HepG2 (cell line): ENCODE results near the gene KLC3. TPM values are rescaled to one million over a fixed set of nuclear protein-coding genes. Genes with fewer than 3 reads are reported as not detected.

Experiments
- HNF4A ChIP-seq: sonication (generic); formaldehyde crosslinking; IDR thresholded peaks from 2 replicates; pipeline ENCODE4 v1.4.0; 2020; ENCODE audit warnings: missing genetic modification reagents
- KAT7 ChIP-seq: IDR thresholded peaks from 2 replicates; pipeline ENCODE4 v1.6.1; 2018; ENCODE audit warnings: borderline replicate concordance, missing compliant biosample characterization
- MYC ChIP-seq: sonication (generic); formaldehyde crosslinking; IDR thresholded peaks from 2 replicates; pipeline ENCODE4 v1.9.0; 2021; ENCODE audit warnings: missing genetic modification reagents, borderline replicate concordance
- NCOA1 ChIP-seq: sonication (generic); formaldehyde crosslinking; IDR thresholded peaks from 2 replicates; pipeline ENCODE4 v1.9.0; 2021; ENCODE audit warnings: missing genetic modification reagents
- POLR2A ChIP-seq, 2 experiments: IDR thresholded peaks; 2 replicates each; pipeline ENCODE4 v1.6.1; 2011; ENCODE audit warnings: low read depth in 2 of 2, low read length in 2 of 2, mild to moderate bottlenecking in 1 of 2, moderate library complexity in 1 of 2; ENCODE audit not compliant: insufficient read depth in 1 of 2
- POLR2G ChIP-seq: fragments of 200-400 bp; formaldehyde crosslinking; IDR thresholded peaks from 2 replicates; pipeline ENCODE4 v1.6.1; 2018; ENCODE audit warnings: mild to moderate bottlenecking, low read depth, low read length, moderate library complexity
- PRPF4 ChIP-seq: fragments of 200-400 bp; formaldehyde crosslinking; IDR thresholded peaks from 2 replicates; pipeline ENCODE4 v1.6.1; 2016; ENCODE audit warnings: low read length, low read depth; ENCODE audit not compliant: poor library complexity, severe bottlenecking
- REL ChIP-seq: sonication (generic); formaldehyde crosslinking; conservative IDR thresholded peaks from 2 replicates; pipeline ENCODE4 v1.8.0; 2022; ENCODE audit warnings: mild to moderate bottlenecking, missing genetic modification reagents, moderate library complexity
- SIN3A ChIP-seq: IDR thresholded peaks from 2 replicates; pipeline ENCODE4 v1.6.1; 2011; ENCODE audit warnings: low read depth, mild to moderate bottlenecking, control low read depth, low read length, borderline replicate concordance
- SP140L ChIP-seq: sonication (generic); formaldehyde crosslinking; IDR thresholded peaks from 2 replicates; pipeline ENCODE4 v1.4.0; 2020; ENCODE audit warnings: missing genetic modification reagents, borderline replicate concordance
- SSRP1 ChIP-seq: IDR thresholded peaks from 2 replicates; pipeline ENCODE4 v1.6.1; 2016; ENCODE audit warnings: control low read depth
- SUZ12 ChIP-seq: fragments of 150-350 bp; IDR thresholded peaks from 2 replicates; pipeline ENCODE4 v1.6.1; 2014; ENCODE audit warnings: low read depth, low read length
- TMF1 ChIP-seq: sonication (generic); formaldehyde crosslinking; IDR thresholded peaks from 2 replicates; pipeline ENCODE4 v1.8.1; 2022; ENCODE audit warnings: low read depth, missing genetic modification reagents
- ZMYM3 ChIP-seq: sonication (generic); formaldehyde crosslinking; IDR thresholded peaks from 2 replicates; pipeline ENCODE4 v1.5.1; 2020; ENCODE audit warnings: mild to moderate bottlenecking, missing genetic modification reagents
- ZNF225 ChIP-seq: sonication (generic); formaldehyde crosslinking; IDR thresholded peaks from 2 replicates; pipeline ENCODE4 v1.4.0; 2020; ENCODE audit warnings: mild to moderate bottlenecking, missing genetic modification reagents
- ZNF282 ChIP-seq: fragments of 450-650 bp; IDR thresholded peaks from 2 replicates; pipeline ENCODE4 v1.6.1; 2018; ENCODE audit not compliant: partially characterized antibody
- ZNF530 ChIP-seq: sonication (generic); formaldehyde crosslinking; IDR thresholded peaks from 2 replicates; pipeline ENCODE4 v1.5.0; 2020; ENCODE audit warnings: low read depth, mild to moderate bottlenecking, missing genetic modification reagents
- ZNF563 ChIP-seq: sonication (generic); formaldehyde crosslinking; IDR thresholded peaks from 2 replicates; pipeline ENCODE4 v1.8.0; 2022; ENCODE audit warnings: mild to moderate bottlenecking, moderate library complexity, missing genetic modification reagents
- ZNF598 ChIP-seq: sonication (generic); formaldehyde crosslinking; IDR thresholded peaks from 2 replicates; pipeline ENCODE4 v1.5.1; 2020; ENCODE audit warnings: mild to moderate bottlenecking, missing genetic modification reagents, borderline replicate concordance
- ZNF652 ChIP-seq: IDR thresholded peaks from 2 replicates; pipeline ENCODE4 v1.6.1; 2016; ENCODE audit warnings: low read depth, borderline replicate concordance
- ZNF709 ChIP-seq: sonication (generic); formaldehyde crosslinking; IDR thresholded peaks from 2 replicates; pipeline ENCODE4 v1.5.0; 2020; ENCODE audit warnings: mild to moderate bottlenecking, missing genetic modification reagents
- ZNF761 ChIP-seq: sonication (generic); formaldehyde crosslinking; conservative IDR thresholded peaks from 2 replicates; pipeline ENCODE4 v1.4.0; 2020; ENCODE audit warnings: mild to moderate bottlenecking, missing genetic modification reagents
- ZNF766 ChIP-seq: sonication (generic); formaldehyde crosslinking; IDR thresholded peaks from 2 replicates; pipeline ENCODE4 v1.5.0; 2020; ENCODE audit warnings: missing genetic modification reagents, borderline replicate concordance
- polyA plus RNA-seq, 8 experiments: library from polyadenylated mRNA; depleted of rRNA in 3 of 8; stranded (reverse) in 7 of 8; unstranded in 1 of 8; fragments of >200 nt; fragmentation: Illumina TruSeq in 4 of 8; extraction: Trizol in 4 of 8; gene quantifications; 2 replicates each; pipeline versions ENCODE4 v1.2.1 to v1.2.3, GENCODE V29; 2011 to 2016; ENCODE audit warnings: low read depth in 4 of 8, missing spikeins in 1 of 8, mixed read lengths in 1 of 8; ENCODE audit not compliant: insufficient read depth in 1 of 8
- total RNA-seq, 5 experiments: library from RNA; depleted of rRNA; stranded (reverse); fragments of >200 nt; fragmentation: Illumina TruSeq; extraction: Trizol; gene quantifications; 2 replicates each; pipeline ENCODE4 v1.2.3, GENCODE V29; 2016; ENCODE audit warnings: low read depth in 1 of 5
- TF ChIP-seq, protein P1 (sequence below): sonication (generic); formaldehyde crosslinking; IDR thresholded peaks from 2 replicates; pipeline ENCODE4 v1.9.0; 2021; ENCODE audit warnings: missing genetic modification reagents, borderline replicate concordance
- TF ChIP-seq, protein P2 (sequence below): sonication (generic); formaldehyde crosslinking; IDR thresholded peaks from 2 replicates; pipeline ENCODE4 v1.8.0; 2022; ENCODE audit warnings: mild to moderate bottlenecking, missing genetic modification reagents, moderate library complexity
- TF ChIP-seq, protein P3 (sequence below): sonication (generic); formaldehyde crosslinking; IDR thresholded peaks from 2 replicates; pipeline ENCODE4 v1.4.0; 2020; ENCODE audit warnings: missing genetic modification reagents
- TF ChIP-seq, protein P4 (sequence below): sonication (generic); formaldehyde crosslinking; IDR thresholded peaks from 2 replicates; pipeline ENCODE4 v1.4.0; 2020; ENCODE audit warnings: missing genetic modification reagents, low read depth, mild to moderate bottlenecking, borderline replicate concordance

KLC3 gene
- total and polyA plus RNA-seq, 2 of the 13 experiments (the other 11 are each of a cell fraction or from before 2014, with no cell fraction given), result 0.13 TPM; not detected in 1

DNA sequence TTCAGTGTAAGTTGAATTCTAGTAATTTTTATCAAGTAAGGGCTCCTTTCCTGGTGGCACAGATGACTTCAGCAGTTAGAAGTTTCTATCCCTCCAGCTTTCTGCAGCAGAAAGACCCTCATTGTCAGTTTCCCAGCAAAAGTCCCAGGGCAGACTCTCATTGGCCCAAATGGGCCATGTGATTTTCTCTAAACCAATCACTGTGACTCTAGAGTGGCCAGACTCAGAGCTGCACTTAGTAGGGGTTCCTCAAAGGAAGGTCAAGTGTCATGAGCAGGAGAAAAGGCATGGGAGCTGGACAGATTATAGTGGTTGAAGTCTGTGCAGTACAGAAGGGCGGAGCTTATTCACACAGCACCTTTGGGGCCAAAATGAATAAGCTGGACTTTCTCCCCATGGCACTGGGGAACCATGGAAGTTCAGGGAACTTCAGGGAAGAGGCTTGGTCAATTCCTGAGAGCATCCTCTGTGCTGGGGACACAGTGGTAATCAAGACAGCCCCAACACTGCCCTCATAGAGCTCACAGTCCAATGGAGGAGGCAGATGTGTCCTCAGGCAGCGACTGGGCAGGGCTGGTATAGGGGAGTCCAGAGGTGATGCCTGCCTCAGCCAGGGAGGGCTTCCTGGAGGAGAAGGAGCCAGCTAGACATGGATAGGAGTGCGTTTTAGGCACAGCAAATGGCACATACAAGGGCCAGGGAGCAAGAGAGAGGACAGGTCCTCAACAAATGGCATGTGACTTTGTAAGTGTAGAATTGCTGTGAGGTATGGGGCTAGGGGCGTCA lies 36.2 kb upstream of the KLC3 start (continued):
- TF ChIP-seq ZNF225 (CRISPR knock-in tag) (no peak), ZNF652 (CRISPR knock-in tag) (no peak), ZNF709 (CRISPR knock-in tag) (no peak), HNF4A (no peak), SUZ12 (no peak), ZNF766 (CRISPR knock-in tag) (no peak), POLR2G (peak; percentile 49; the same call in 1 of the 2 replicates), ZNF761 (no peak), NCOA1 (CRISPR knock-in tag) (no peak), SSRP1 (CRISPR knock-in tag) (0 out of 2 replicates have a peak, but pooled peaks have one; percentile 56), ZMYM3 (no peak), SIN3A (no peak), KAT7 (CRISPR knock-in tag) (no peak), SP140L (no peak), ZNF530 (CRISPR knock-in tag) (no peak), TMF1 (CRISPR knock-in tag) (no peak), REL (CRISPR knock-in tag) (no peak), ZNF563 (CRISPR knock-in tag) (no peak), ZNF598 (CRISPR knock-in tag) (no peak), ZNF282 (no peak), POLR2A (IDR thresholded peaks at IDR 0.05; ENCODE audit: insufficient read depth in 1 of 2, low read depth in 2 of 2, low read length in 2 of 2) (peak in 1 of 2 experiments; percentile 36; a peak in 1 of 4 replicates), PRPF4 (no peak), MYC (no peak)
- TF ChIP-seq, protein P1, sequence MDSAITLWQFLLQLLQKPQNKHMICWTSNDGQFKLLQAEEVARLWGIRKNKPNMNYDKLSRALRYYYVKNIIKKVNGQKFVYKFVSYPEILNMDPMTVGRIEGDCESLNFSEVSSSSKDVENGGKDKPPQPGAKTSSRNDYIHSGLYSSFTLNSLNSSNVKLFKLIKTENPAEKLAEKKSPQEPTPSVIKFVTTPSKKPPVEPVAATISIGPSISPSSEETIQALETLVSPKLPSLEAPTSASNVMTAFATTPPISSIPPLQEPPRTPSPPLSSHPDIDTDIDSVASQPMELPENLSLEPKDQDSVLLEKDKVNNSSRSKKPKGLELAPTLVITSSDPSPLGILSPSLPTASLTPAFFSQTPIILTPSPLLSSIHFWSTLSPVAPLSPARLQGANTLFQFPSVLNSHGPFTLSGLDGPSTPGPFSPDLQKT (CRISPR knock-in tag), result no peak
- TF ChIP-seq, protein P2, sequence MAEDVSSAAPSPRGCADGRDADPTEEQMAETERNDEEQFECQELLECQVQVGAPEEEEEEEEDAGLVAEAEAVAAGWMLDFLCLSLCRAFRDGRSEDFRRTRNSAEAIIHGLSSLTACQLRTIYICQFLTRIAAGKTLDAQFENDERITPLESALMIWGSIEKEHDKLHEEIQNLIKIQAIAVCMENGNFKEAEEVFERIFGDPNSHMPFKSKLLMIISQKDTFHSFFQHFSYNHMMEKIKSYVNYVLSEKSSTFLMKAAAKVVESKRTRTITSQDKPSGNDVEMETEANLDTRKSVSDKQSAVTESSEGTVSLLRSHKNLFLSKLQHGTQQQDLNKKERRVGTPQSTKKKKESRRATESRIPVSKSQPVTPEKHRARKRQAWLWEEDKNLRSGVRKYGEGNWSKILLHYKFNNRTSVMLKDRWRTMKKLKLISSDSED (CRISPR knock-in tag), result 0 out of 2 replicates have a peak, but pooled peaks have one; percentile 42
- TF ChIP-seq, protein P3, sequence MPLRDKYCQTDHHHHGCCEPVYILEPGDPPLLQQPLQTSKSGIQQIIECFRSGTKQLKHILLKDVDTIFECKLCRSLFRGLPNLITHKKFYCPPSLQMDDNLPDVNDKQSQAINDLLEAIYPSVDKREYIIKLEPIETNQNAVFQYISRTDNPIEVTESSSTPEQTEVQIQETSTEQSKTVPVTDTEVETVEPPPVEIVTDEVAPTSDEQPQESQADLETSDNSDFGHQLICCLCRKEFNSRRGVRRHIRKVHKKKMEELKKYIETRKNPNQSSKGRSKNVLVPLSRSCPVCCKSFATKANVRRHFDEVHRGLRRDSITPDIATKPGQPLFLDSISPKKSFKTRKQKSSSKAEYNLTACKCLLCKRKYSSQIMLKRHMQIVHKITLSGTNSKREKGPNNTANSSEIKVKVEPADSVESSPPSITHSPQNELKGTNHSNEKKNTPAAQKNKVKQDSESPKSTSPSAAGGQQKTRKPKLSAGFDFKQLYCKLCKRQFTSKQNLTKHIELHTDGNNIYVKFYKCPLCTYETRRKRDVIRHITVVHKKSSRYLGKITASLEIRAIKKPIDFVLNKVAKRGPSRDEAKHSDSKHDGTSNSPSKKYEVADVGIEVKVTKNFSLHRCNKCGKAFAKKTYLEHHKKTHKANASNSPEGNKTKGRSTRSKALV, result no peak
- TF ChIP-seq, protein P4, sequence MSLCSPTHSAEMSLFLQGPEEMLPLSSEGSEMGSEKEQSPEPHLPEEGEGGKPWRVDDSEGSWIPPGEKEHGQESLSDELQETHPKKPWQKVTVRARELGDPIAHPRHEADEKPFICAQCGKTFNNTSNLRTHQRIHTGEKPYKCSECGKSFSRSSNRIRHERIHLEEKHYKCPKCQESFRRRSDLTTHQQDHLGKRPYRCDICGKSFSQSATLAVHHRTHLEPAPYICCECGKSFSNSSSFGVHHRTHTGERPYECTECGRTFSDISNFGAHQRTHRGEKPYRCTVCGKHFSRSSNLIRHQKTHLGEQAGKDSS (CRISPR knock-in tag), result no peak
